Transverse colon (tissue), 4 donors: ENCODE results near the gene PDZD7. TPM values are rescaled to one million over a fixed set of nuclear protein-coding genes. Genes with fewer than 3 reads are reported as not detected.

ENCODE experiments used
- DNase-seq: peaks from one replicate; pipeline ENCODE4 v3.0.0-alpha.2; 2019
- H3K27ac ChIP-seq, 4 donors: fragments of 200-600 bp; sonication (generic); 2 replicates each; pipeline ENCODE4 v1.5.1; 2016 to 2018; ENCODE audit warnings: inconsistent platforms in 4 of 4
- H3K27me3 ChIP-seq: fragments of 200-600 bp; sonication (generic); 2 replicates; pipeline ENCODE4 v1.5.1; 2017; ENCODE audit warnings: inconsistent platforms
- H3K36me3 ChIP-seq, 4 donors: fragments of 200-600 bp; sonication (generic); 2 replicates each; pipeline ENCODE4 v1.5.1; 2017 to 2019; ENCODE audit warnings: inconsistent platforms in 4 of 4
- H3K4me1 ChIP-seq, 4 donors: fragments of 200-600 bp; sonication (generic); 2 replicates each; pipeline ENCODE4 v1.5.1; 2017 to 2020; ENCODE audit warnings: inconsistent platforms in 4 of 4
- H3K4me3 ChIP-seq, 4 donors: fragments of 200-600 bp; sonication (generic); 1 replicate in 1 of 4; 2 replicates in 3 of 4; pipeline versions ENCODE4 v1.5.1 to v1.6.1; 2017 to 2019; ENCODE audit warnings: inconsistent platforms in 4 of 4
- H3K9me3 ChIP-seq, 2 donors: fragments of 200-600 bp; sonication (generic); 2 replicates each; pipeline ENCODE4 v1.5.1; 2017 to 2019; ENCODE audit warnings: inconsistent platforms in 2 of 2
- CTCF ChIP-seq, 5 experiments: fragments of 200-600 bp in 3 of 5; fragments of 450-650 bp in 2 of 5; sonication (generic) in 3 of 5; IDR thresholded peaks; 1 replicate in 2 of 5; 2 replicates in 3 of 5; pipeline ENCODE4 v1.5.1; 2016 to 2017; ENCODE audit warnings: antibody characterized with exemption in 5 of 5, inconsistent platforms in 3 of 5, mild to moderate bottlenecking in 2 of 5, moderate library complexity in 1 of 5
- EP300 ChIP-seq: sonication (generic); formaldehyde crosslinking; IDR thresholded peaks from one replicate; pipeline ENCODE4 v1.6.1; 2017; ENCODE audit warnings: antibody characterized with exemption, low read depth
- POLR2A ChIP-seq: fragments of 450-650 bp; IDR thresholded peaks from one replicate; pipeline ENCODE4 v1.6.1; 2016; ENCODE audit warnings: antibody characterized with exemption, mild to moderate bottlenecking, moderate library complexity
- POLR2AphosphoS5 ChIP-seq, 3 donors: sonication (generic); formaldehyde crosslinking; IDR thresholded peaks; one replicate each; pipeline ENCODE4 v1.6.1; 2016; ENCODE audit warnings: antibody characterized with exemption in 3 of 3
- WGBS, 2 donors: methylation state at CpG; one replicate each; pipeline ENCODE4 v1.1.5; 2018; ENCODE audit warnings: low coverage in 1 of 2; 5-methylcytosine and 5-hydroxymethylcytosine counted together
- in situ Hi-C, 4 donors: fragments of 200-750 bp; cut with MboI; loops; one replicate each; pipeline versions ENCODE4 v1.15.0 to v1.15.1; 2017; ENCODE audit warnings: low sequenced_read_pairs in 3 of 4, low pct_ligation_motif_present in 1 of 4, low pct_unique_long_range_greater_than_20kb in 1 of 4
- intact Hi-C: fragments of 100-400 bp; cut with DNase I; formaldehyde crosslinking; loops from one replicate; pipeline ENCODE4 v1.15.1; 2023; ENCODE audit warnings: low total_unique reads
- total RNA-seq, 4 donors: library from RNA; depleted of rRNA; stranded (reverse); fragments of >200 nt; gene quantifications; one replicate each; pipeline ENCODE4 v1.1.0, GENCODE V29; 2016

PDZD7 gene
- total RNA-seq, 4 donors from 2014 or later: 0.27 to 2.0 (median 0.64) TPM; not detected in 1

- no peak for TF ChIP-seq CTCF (IDR thresholded peaks at IDR 0.05)
- TF ChIP-seq POLR2A: no peak
- TF ChIP-seq POLR2AphosphoS5 (IDR thresholded peaks at IDR 0.05): no peak
- H3K27ac ChIP-seq: peak overlapping the region; percentile 81 to 91 (median 90)
- peaks cover 8 to 41% (median 21%) of the 10 kb centered on the region in 4 donors for H3K4me1 ChIP-seq
- no peaks in the 10 kb centered on the region for H3K27me3 ChIP-seq
- no peak for DNase-seq
- H3K4me3 ChIP-seq: peak overlapping the region in 2 of 4 donors; percentile 9 to 87
- 70 to 84% methylated on average over 2 to 13 of the region's 13 CpGs for WGBS, 2 donors
- intact Hi-C loops (no loop called here), in situ Hi-C loops (no loop called here)
- H3K9me3 ChIP-seq: no peaks in the 10 kb centered on the region
- H3K36me3 ChIP-seq: no peaks in the 10 kb centered on the region
Observed at GRCh38 chr10:100972115-100972903, 58.6 kb downstream of the PDZD7 start.

- intact Hi-C loops: no loop called here
- Histone ChIP-seq H3K36me3 (no peaks in the 10 kb centered on the region), H3K27me3 (no peaks in the 10 kb centered on the region), H3K27ac (peak overlapping the region; percentile 81 to 91 (median 90)), H3K9me3 (no peaks in the 10 kb centered on the region), H3K4me1 (peaks cover 8 to 47% (median 22%) of the 10 kb centered on the region in 4 donors), H3K4me3 (peak overlapping the region in 2 of 4 donors; percentile 75 to 87)
- in situ Hi-C loops: no loop called here
- DNase-seq: peak; percentile 81
- WGBS, 2 donors: 36 to 80% methylated on average over 1 to 4 of the region's 4 CpGs
- peak; percentile 37 for TF ChIP-seq POLR2A
- TF ChIP-seq POLR2AphosphoS5 (IDR thresholded peaks at IDR 0.05): peak; percentile 20 to 60 (median 41)
- TF ChIP-seq EP300: no peak
- TF ChIP-seq CTCF (IDR thresholded peaks at IDR 0.05): peak in 2 of 5 experiments; percentile 13 to 18
Observed at GRCh38 chr10:100970914-100971811, 59.8 kb downstream of the PDZD7 start.

GRCh38 chr10:100970076-100970913 lies 60.6 kb downstream of the PDZD7 start:
- Histone ChIP-seq H3K9me3 (no peaks in the 10 kb centered on the region), H3K27me3 (no peaks in the 10 kb centered on the region), H3K36me3 (no peaks in the 10 kb centered on the region), H3K4me1 (peaks cover 8 to 47% (median 23%) of the 10 kb centered on the region in 4 donors), H3K4me3 (peak overlapping the region; percentile 66 to 88 (median 81)), H3K27ac (peak overlapping the region; percentile 81 to 91 (median 90))
- in situ Hi-C loops (no loop called here), intact Hi-C loops (no loop called here)
- WGBS, 2 donors: 10 to 36% methylated on average over 2 to 13 of the region's 13 CpGs
- peak; percentile 87 for DNase-seq
- TF ChIP-seq POLR2AphosphoS5 (IDR thresholded peaks at IDR 0.05) (peak in 1 of 3 donors; percentile 57), POLR2A (no peak)
